ENCODE data around the gene SH2D3A.

The SH2D3A gene

DNA sequence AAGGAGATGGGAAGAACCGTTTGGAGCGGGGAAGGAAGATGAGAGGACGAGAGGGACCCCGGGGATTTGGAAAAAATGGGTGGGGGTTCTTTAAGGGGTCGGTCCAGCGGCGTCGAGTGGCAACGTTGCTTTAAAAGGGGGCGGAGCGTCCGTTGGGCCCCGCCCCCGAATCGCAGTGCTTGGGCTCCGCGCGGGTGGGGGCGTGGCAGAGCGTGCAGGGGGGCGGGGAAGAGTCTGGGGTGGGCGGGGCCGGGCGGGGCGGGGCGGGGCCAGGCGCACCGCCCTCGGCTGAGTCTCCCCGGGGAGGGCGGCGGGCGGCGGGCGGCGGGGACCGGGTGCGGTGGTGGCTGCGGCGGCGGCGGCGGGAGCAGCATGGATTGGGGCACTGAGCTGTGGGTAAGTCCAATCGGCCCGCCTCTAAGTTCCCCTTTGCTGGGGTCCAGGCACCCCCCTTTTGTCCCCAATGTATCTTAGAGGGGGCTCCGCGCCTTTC, 27.8 kb downstream of the SH2D3A start, which contains the start of gene TRIP10:
TSS of gene TRIP10 (plus strand) at position 291 of the 493 bp plus-strand sequence. CDS start at position 373, 82 bp downstream.
- TF ChIP-seq, protein P1, sequence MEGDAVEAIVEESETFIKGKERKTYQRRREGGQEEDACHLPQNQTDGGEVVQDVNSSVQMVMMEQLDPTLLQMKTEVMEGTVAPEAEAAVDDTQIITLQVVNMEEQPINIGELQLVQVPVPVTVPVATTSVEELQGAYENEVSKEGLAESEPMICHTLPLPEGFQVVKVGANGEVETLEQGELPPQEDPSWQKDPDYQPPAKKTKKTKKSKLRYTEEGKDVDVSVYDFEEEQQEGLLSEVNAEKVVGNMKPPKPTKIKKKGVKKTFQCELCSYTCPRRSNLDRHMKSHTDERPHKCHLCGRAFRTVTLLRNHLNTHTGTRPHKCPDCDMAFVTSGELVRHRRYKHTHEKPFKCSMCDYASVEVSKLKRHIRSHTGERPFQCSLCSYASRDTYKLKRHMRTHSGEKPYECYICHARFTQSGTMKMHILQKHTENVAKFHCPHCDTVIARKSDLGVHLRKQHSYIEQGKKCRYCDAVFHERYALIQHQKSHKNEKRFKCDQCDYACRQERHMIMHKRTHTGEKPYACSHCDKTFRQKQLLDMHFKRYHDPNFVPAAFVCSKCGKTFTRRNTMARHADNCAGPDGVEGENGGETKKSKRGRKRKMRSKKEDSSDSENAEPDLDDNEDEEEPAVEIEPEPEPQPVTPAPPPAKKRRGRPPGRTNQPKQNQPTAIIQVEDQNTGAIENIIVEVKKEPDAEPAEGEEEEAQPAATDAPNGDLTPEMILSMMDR (IDR thresholded peaks at IDR 0.05), result no peak
- Histone ChIP-seq H3K27ac (peak within 1 kb of the TSS; percentile 91 to 97), H3K4me3 (peak within 1 kb of the TSS; percentile 92)
- DNase-seq (ENCODE audit: low spot score), result peak; percentile 90

DNA sequence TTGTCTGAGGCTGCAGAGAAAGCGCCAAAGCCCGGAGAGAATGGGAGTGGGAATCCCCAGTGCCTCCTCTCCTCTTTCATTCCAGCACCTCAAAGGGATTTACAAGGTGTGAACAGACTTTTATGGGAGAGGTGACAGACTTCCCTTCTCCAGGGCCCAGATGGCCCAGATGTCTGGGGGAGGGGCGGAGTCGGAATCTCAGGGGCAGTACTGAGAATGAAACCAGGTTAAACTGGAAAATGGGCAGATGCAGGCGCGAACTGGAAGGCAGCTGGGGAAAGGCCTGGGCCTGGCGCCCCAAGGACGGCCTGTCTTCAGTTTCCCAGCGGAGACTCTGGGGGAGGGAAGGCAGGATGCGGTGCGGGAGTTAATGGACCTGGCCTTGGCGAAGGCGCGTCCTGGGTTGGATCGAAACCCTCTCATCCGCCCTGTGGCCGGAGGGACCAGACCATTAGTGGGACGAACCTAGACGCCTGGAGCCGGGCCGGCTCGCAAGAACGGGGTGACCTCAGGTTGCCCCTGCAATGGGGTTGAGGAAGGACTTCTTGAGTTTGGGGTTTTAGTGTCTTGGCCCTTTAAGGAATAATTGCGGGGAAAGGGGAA, 28.3 kb downstream of the SH2D3A start:
- H3K4me3 ChIP-seq, result peak overlapping the region; percentile 92
- DNase-seq (ENCODE audit: low spot score), result no peak

DNA sequence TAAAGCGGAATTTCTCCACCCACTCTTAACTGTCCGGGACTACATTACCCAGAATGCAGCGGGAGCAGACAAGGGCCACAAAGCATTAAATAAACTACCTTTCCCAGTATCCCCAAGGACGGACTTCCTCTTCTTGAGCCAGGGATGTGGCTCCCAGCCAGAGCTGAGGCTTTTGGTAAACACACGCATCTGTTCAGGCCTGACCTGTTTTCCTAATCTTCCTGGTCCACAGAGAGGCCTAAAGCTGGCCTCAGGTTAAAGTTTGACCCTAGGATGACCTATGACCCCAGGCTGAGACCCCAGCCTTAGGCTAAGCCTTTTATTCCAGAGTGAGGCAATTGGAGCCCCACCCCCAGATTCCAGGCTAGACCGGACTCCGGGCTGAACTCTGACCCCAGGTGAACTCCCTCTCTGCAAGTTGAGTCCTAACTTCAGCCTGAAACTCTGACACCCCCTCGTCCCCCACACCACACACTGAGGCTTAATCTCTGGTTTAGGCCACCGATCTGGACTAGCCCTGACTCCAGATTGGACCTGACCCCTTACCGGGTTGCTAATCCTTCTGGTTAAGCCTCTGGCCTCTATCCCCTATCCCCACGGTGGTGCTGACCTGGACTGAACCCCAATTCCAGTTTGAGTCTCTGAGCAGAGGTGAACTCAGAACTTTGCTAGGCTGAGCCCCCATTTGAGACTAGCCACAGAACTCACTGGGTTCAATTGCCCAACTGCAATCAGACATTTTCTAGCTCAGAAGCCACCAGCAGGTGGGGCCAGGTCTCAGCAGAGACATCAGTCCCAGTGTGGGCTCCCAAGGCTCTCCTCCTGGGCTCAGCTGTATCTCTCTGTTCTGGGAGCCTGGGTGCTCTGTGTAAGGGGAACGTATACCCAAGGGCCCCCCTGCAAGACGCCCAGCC, 29.1 kb downstream of the SH2D3A start:
- TF ChIP-seq, protein P1 (IDR thresholded peaks at IDR 0.05), result no peak
- H3K4me3 ChIP-seq, result peak overlapping the region; percentile 92
- DNase-seq (ENCODE audit: low spot score), result peak; percentile 89
- peak overlapping the region; percentile 81 to 97 for H3K27ac ChIP-seq

More for the DNA sequence above, 28.3 kb downstream of the SH2D3A start:
- H3K27ac ChIP-seq, result peak overlapping the region; percentile 81 to 97
- TF ChIP-seq, protein P1 (IDR thresholded peaks at IDR 0.05), result no peak

DNA sequence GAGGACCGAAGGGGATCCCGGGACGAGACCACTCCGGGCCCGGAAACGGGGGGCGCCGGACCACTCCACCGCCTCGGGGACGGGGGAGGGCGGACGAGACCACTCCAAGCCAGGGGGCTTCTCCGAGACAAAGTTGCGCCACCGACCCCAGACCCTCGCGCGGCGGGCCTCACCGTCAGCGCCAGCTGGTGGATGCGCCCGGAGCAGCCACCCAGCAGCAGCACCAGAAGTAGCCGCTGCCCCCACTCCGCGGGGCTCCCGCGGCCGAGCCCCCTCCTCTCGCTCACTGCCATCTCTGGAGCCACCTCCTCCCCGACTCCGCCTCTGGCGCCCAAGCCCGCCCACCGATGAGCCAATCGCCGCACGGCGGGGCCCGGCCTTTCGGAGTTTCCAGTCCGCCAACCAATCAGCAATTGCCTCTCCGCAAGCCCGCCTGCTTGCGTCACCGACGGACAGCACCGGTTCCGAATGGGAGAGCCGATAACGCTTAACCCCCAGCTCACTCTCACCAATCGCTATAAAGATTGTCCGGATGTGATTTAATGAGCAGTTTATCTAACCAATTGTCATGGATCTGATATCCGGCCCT, 29.9 kb downstream of the SH2D3A start, which contains the start of gene GPR108:
TSS of gene GPR108 (minus strand) at position 297 of the 589 bp plus-strand sequence. CDS start at position 293, 4 bp downstream.
- TF ChIP-seq, protein P1 (IDR thresholded peaks at IDR 0.05), result no peak
- H3K4me3 ChIP-seq, result peak within 1 kb of the TSS; percentile 96
- DNase-seq (ENCODE audit: low spot score), result peak; percentile 100
- peak within 1 kb of the TSS; percentile 97 to 99 for H3K27ac ChIP-seq

DNA sequence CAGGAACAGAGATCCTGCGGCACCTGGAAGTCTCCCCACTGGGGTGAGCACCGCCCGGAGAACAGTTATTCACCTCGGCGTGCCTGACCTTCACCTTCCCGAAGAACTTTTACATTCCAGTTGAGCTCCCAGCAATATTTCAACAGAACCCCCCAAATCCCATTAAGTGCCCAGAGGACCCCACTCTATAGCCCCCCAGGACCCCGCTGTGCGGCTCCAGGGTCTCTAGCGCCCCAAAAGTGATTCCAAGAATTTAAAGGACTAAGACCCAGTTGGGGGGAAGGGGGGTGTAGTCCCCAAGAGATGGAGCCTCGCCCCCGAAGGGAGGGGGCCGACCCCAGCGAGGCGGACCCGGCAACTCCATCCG, 30.3 kb downstream of the SH2D3A start:
- Histone ChIP-seq H3K27ac (peak overlapping the region; percentile 97 to 99), H3K4me3 (peak overlapping the region; percentile 96)
- TF ChIP-seq, protein P1 (IDR thresholded peaks at IDR 0.05), result no peak
- DNase-seq (ENCODE audit: low spot score), result no peak

DNA sequence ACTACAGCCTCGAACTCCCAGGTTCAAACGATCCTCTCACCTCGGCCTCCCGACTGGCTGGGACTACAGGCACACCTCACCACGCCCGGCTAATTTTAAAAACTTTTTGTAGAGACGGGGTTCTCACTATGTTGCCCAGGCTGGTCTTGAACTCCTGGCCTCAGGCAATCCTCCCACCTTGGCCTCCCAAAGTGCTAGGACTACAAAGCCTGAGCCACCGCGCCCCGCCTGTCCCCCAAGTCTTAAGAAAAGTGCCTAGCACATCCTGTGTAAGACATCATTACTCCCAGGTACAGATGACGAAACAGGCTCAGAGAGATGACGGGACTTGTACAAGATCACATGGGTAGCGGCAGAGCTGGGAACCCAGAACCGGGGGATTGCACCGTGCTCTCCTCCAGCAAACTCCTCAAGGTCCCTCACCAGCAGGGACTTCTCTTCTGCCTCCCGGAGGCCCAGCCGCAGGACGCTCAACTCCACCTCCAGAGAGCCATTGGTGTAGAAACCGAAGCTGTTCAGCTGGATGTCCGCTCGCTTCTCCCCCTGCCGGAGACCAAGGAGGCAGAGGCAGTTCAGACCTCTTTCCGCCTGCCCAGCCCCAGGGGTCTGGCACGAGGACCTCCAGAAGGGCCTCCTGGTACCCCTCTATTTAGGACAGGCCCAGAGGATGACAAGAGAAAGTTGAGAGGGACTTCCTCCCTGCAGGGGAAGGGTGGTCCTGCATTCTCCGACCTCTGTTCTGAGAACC, 30.9 kb downstream of the SH2D3A start:
- Histone ChIP-seq H3K4me3 (peak overlapping the region; percentile 96), H3K27ac (peak overlapping the region; percentile 97 to 99)
- DNase-seq (ENCODE audit: low spot score), result peak; percentile 89
- TF ChIP-seq, protein P1 (IDR thresholded peaks at IDR 0.05), result no peak
